Chondrocyte (in vitro differentiated cells): Measurements from ENCODE around the gene MVK. TPM values are rescaled to one million over a fixed set of nuclear protein-coding genes. Genes with fewer than 3 reads are reported as not detected.

Experiments used
- DNase-seq: peaks from one replicate; pipeline ENCODE4 v3.0.0; 2021; ENCODE audit warnings: mixed read lengths, low spot score
- H3K27ac Mint-ChIP-seq: one replicate; pipeline ENCODE4 v1.8.0; 2021; ENCODE audit warnings: mild to moderate bottlenecking, moderate library complexity, mixed read lengths; ENCODE audit not compliant: unreplicated experiment
- H3K27me3 Mint-ChIP-seq: 2 replicates; pipeline ENCODE4 v1.8.0; 2021; ENCODE audit warnings: low read depth, mixed read lengths
- H3K36me3 Mint-ChIP-seq: 2 replicates; pipeline ENCODE4 v1.8.0; 2021; ENCODE audit warnings: low read depth, mixed read lengths
- H3K4me1 Mint-ChIP-seq: 2 replicates; pipeline ENCODE4 v1.8.0; 2021; ENCODE audit warnings: low read depth, mild to moderate bottlenecking, mixed read lengths
- H3K4me3 Mint-ChIP-seq: one replicate; pipeline ENCODE4 v1.8.0; 2021; ENCODE audit warnings: mild to moderate bottlenecking, moderate library complexity, mixed read lengths; ENCODE audit not compliant: unreplicated experiment
- H3K9me3 Mint-ChIP-seq: 2 replicates; pipeline ENCODE4 v1.8.0; 2021; ENCODE audit warnings: low read depth, mixed read lengths
- total RNA-seq: library from RNA; stranded (reverse); gene quantifications from 3 replicates; pipeline ENCODE4 v1.2.1, GENCODE V29; 2021
- TF ChIP-seq, protein P1 (sequence below): fragments of 200-600 bp; sonication (generic); IDR thresholded peaks from 2 replicates; pipeline ENCODE4 v1.5.0; 2021; ENCODE audit warnings: antibody characterized with exemption, mild to moderate bottlenecking, moderate library complexity

MVK gene
- total RNA-seq, 1 donor from 2014 or later = 14.1 TPM

DNA sequence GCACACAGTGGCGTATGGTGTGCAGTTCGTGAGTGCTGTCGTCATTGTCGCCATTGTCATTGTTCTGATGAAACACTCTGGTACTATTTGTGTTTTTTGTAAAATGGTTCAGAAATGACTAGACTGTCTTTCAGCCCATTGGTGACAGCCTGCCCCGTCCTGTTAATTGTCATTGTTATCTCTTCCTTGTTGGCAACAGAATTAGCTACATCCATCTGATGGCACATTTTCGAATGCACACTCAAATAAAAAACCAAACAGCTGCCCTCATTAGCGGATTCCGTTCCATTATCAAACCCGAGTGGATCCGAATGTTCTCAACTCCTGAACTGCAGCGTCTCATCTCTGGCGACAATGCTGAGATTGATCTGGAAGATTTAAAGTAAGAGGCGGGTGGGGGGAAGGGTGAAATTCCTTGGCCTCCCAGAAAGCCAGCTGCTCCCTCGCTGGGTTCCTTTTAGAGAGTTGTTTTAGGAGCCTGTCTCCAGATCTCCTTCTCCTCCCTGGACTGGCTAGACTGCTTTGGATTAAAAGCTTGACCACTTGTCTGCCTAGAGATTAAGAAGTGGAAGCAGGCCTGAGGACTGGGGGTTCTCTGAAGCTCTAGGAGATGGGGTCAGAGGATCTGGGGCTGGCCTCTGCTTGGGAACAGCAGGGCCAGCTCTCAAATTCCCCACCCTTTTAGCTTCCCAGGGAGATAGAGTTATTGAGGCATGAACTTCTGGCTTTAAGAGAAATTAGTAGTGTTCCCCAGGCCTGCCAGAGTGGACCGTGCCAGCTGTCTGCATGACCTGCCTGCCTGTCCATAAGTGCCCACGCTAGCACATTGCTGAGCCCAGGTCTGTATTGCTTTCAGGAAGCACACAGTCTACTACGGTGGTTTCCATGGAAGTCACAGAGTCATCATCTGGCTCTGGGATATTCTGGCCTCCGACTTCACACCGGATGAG lies 43.6 kb upstream of the MVK start:
- H3K9me3 Mint-ChIP-seq = no peaks in the 10 kb centered on the region
- no peaks in the 10 kb centered on the region for H3K4me1 Mint-ChIP-seq
- no peak for DNase-seq
- no peak overlapping the region for H3K4me3 Mint-ChIP-seq
- H3K27ac Mint-ChIP-seq = no peak overlapping the region
- TF ChIP-seq, protein P1, sequence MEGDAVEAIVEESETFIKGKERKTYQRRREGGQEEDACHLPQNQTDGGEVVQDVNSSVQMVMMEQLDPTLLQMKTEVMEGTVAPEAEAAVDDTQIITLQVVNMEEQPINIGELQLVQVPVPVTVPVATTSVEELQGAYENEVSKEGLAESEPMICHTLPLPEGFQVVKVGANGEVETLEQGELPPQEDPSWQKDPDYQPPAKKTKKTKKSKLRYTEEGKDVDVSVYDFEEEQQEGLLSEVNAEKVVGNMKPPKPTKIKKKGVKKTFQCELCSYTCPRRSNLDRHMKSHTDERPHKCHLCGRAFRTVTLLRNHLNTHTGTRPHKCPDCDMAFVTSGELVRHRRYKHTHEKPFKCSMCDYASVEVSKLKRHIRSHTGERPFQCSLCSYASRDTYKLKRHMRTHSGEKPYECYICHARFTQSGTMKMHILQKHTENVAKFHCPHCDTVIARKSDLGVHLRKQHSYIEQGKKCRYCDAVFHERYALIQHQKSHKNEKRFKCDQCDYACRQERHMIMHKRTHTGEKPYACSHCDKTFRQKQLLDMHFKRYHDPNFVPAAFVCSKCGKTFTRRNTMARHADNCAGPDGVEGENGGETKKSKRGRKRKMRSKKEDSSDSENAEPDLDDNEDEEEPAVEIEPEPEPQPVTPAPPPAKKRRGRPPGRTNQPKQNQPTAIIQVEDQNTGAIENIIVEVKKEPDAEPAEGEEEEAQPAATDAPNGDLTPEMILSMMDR = no peak
- H3K36me3 Mint-ChIP-seq = peaks cover 27% of the 10 kb centered on the region
- H3K27me3 Mint-ChIP-seq = no peaks in the 10 kb centered on the region

GRCh38 chr12:109531411-109531810 lies 42.2 kb upstream of the MVK start:
- DNase-seq = no peak
- Mint-ChIP-seq H3K4me3 (no peak overlapping the region), H3K27me3 (no peaks in the 10 kb centered on the region), H3K9me3 (no peaks in the 10 kb centered on the region), H3K27ac (no peak overlapping the region), H3K4me1 (no peaks in the 10 kb centered on the region), H3K36me3 (peaks cover 26% of the 10 kb centered on the region)
- TF ChIP-seq, protein P1 = no peak

DNA sequence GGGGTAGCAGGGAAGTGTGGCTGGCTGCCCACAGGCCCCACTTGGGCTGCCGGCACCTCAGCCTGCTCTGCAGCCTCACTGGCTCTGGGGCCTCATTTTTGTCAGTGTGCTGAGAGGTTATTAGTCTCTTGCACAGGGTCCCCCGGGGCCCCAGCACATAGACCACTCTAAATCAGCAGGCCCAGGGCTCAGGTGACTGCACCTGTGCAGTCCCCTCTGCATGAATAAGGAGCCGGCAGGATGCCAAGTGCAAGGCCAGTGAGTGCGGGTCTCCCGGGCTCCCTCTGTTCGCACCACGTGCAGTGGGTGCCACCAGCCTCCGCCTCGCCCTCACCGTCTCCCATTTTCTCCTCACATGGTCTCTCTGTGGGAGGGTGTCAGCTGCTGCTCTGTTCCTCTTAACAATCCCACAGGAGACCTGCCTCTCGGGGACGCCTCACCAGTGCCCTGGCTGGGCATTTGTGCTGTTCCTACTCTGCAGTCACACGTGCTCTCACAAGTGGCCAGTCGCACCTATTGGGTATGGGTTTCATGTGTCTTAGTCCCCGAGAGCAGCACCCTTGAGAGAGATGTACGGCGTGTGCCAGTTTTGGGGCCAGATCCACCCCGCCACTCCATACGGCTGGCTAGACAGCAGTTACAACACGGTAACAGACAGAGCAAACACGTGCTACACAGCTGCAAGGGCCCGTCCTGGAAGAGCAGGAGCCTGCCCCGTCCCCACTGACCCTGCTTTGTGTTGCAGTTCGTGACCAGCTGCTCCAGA lies 40.7 kb upstream of the MVK start:
- DNase-seq = no peak
- Mint-ChIP-seq H3K4me1 (no peaks in the 10 kb centered on the region), H3K27me3 (no peaks in the 10 kb centered on the region), H3K36me3 (peaks cover 27% of the 10 kb centered on the region), H3K27ac (no peak overlapping the region), H3K9me3 (no peaks in the 10 kb centered on the region), H3K4me3 (no peak overlapping the region)
- TF ChIP-seq, protein P1 = no peak

DNA sequence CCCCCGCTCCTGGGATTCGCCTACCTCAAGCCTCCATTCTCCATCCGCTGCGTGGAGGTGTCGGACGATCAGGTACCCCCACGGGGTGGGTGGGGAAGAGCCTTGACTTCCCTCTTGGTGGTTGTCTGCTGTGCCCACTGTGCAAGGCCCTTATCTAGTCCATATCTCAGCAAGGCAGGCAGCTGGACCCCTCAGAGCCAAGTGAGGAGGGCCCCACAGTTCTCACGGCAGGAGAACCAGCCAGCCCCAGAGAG lies 40.2 kb upstream of the MVK start:
- TF ChIP-seq, protein P1 = no peak

GRCh38 chr12:109534456-109534855 lies 39.1 kb upstream of the MVK start:
- H3K27ac Mint-ChIP-seq = no peak overlapping the region
- no peaks in the 10 kb centered on the region for H3K9me3 Mint-ChIP-seq
- H3K4me1 Mint-ChIP-seq = peaks cover 4% of the 10 kb centered on the region
- peaks cover 27% of the 10 kb centered on the region for H3K36me3 Mint-ChIP-seq
- H3K4me3 Mint-ChIP-seq = no peak overlapping the region
- TF ChIP-seq, protein P1 = no peak
- DNase-seq = peak; percentile 39
- H3K27me3 Mint-ChIP-seq = no peaks in the 10 kb centered on the region

More for the DNA sequence above, 40.2 kb upstream of the MVK start:
- DNase-seq = no peak
- Mint-ChIP-seq H3K9me3 (no peaks in the 10 kb centered on the region), H3K27ac (no peak overlapping the region), H3K4me1 (no peaks in the 10 kb centered on the region), H3K27me3 (no peaks in the 10 kb centered on the region), H3K4me3 (no peak overlapping the region), H3K36me3 (peaks cover 27% of the 10 kb centered on the region)
